Esophagus muscularis mucosa (tissue), 3 donors: ENCODE results near the gene OAS2.

ENCODE experiments used
- POLR2A ChIP-seq: fragments of 450-650 bp; IDR thresholded peaks from one replicate; pipeline ENCODE4 v1.6.1; 2017; ENCODE audit warnings: antibody characterized with exemption, moderate library complexity, mild to moderate bottlenecking, low read depth
- POLR2AphosphoS5 ChIP-seq, 2 donors: sonication (generic); formaldehyde crosslinking; IDR thresholded peaks; one replicate each; pipeline ENCODE4 v1.6.1; 2017; ENCODE audit warnings: antibody characterized with exemption in 2 of 2
- TF ChIP-seq, protein P1 (sequence below), 3 experiments: fragments of 200-600 bp in 2 of 3; fragments of 450-650 bp in 1 of 3; sonication (generic) in 2 of 3; IDR thresholded peaks; one replicate each; pipeline ENCODE4 v1.5.1; 2017 to 2019; ENCODE audit warnings: antibody characterized with exemption in 3 of 3, mild to moderate bottlenecking in 2 of 3, moderate library complexity in 1 of 3

DNA sequence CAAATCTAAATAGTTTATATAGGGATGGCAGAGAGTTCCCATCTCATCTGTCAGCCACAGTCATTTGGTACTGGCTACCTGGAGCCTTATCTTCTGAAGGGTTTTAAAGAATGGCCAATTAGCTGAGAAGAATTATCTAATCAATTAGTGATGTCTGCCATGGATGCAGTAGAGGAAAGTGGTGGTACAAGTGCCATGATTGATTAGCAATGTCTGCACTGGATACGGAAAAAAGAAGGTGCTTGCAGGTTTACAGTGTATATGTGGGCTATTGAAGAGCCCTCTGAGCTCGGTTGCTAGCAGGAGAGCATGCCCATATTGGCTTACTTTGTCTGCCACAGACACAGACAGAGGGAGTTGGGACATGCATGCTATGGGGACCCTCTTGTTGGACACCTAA, 7.9 kb upstream of the OAS2 start:
- TF ChIP-seq POLR2AphosphoS5 (IDR thresholded peaks at IDR 0.05) = no peak
- TF ChIP-seq POLR2A = no peak
- TF ChIP-seq, protein P1, sequence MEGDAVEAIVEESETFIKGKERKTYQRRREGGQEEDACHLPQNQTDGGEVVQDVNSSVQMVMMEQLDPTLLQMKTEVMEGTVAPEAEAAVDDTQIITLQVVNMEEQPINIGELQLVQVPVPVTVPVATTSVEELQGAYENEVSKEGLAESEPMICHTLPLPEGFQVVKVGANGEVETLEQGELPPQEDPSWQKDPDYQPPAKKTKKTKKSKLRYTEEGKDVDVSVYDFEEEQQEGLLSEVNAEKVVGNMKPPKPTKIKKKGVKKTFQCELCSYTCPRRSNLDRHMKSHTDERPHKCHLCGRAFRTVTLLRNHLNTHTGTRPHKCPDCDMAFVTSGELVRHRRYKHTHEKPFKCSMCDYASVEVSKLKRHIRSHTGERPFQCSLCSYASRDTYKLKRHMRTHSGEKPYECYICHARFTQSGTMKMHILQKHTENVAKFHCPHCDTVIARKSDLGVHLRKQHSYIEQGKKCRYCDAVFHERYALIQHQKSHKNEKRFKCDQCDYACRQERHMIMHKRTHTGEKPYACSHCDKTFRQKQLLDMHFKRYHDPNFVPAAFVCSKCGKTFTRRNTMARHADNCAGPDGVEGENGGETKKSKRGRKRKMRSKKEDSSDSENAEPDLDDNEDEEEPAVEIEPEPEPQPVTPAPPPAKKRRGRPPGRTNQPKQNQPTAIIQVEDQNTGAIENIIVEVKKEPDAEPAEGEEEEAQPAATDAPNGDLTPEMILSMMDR (IDR thresholded peaks at IDR 0.05) = no peak
